Cardiac muscle cell (in vitro differentiated cells and primary cell): ENCODE data around the gene PRX. TPM values are rescaled to one million over a fixed set of nuclear protein-coding genes. Genes with fewer than 3 reads are reported as not detected.

Experiments
- DNase-seq, 2 donors: peaks; one replicate each; pipeline versions ENCODE4 v3.0.0 to v3.0.0-alpha.2; 2010 to 2017; ENCODE audit warnings: low read depth in 1 of 2, low spot score in 1 of 2
- H3K27ac ChIP-seq: fragments of 200-600 bp; sonication (generic); 2 replicates; pipeline ENCODE4 v1.5.1; 2016
- H3K27me3 ChIP-seq: fragments of 200-600 bp; sonication (generic); 2 replicates; pipeline ENCODE4 v1.6.0; 2016; ENCODE audit warnings: control low read depth
- H3K36me3 ChIP-seq: fragments of 200-600 bp; sonication (generic); 2 replicates; pipeline ENCODE4 v1.5.1; 2016; ENCODE audit warnings: control low read depth
- H3K4me1 ChIP-seq: fragments of 200-600 bp; sonication (generic); 2 replicates; pipeline ENCODE4 v1.8.1; 2017; ENCODE audit warnings: low read depth, mild to moderate bottlenecking, mixed run types
- H3K4me3 ChIP-seq: fragments of 200-600 bp; sonication (generic); 2 replicates; pipeline ENCODE4 v1.5.1; 2016; ENCODE audit warnings: mild to moderate bottlenecking
- H3K9me3 ChIP-seq: fragments of 200-600 bp; sonication (generic); 2 replicates; pipeline ENCODE4 v1.5.1; 2017; ENCODE audit warnings: low read depth, mild to moderate bottlenecking, control low read depth
- CTCF ChIP-seq: IDR thresholded peaks from 2 replicates; pipeline ENCODE4 v1.5.1; 2012; ENCODE audit warnings: low read depth, mild to moderate bottlenecking, low read length
- polyA plus RNA-seq: library from polyadenylated mRNA; unstranded; fragments of >200 nt; fragmentation: Nextera tagmentation; extraction: Ambion mirVana; gene quantifications from 2 replicates; pipeline ENCODE4 v1.2.1, GENCODE V29; 2016
- total RNA-seq: library from RNA; depleted of rRNA; stranded (reverse); fragments of >200 nt; gene quantifications from 2 replicates; pipeline ENCODE4 v1.2.3, GENCODE V29; 2016

PRX gene
- total and polyA plus RNA-seq, 2 experiments from 2014 or later, result 2.3 to 9.1 TPM

DNA sequence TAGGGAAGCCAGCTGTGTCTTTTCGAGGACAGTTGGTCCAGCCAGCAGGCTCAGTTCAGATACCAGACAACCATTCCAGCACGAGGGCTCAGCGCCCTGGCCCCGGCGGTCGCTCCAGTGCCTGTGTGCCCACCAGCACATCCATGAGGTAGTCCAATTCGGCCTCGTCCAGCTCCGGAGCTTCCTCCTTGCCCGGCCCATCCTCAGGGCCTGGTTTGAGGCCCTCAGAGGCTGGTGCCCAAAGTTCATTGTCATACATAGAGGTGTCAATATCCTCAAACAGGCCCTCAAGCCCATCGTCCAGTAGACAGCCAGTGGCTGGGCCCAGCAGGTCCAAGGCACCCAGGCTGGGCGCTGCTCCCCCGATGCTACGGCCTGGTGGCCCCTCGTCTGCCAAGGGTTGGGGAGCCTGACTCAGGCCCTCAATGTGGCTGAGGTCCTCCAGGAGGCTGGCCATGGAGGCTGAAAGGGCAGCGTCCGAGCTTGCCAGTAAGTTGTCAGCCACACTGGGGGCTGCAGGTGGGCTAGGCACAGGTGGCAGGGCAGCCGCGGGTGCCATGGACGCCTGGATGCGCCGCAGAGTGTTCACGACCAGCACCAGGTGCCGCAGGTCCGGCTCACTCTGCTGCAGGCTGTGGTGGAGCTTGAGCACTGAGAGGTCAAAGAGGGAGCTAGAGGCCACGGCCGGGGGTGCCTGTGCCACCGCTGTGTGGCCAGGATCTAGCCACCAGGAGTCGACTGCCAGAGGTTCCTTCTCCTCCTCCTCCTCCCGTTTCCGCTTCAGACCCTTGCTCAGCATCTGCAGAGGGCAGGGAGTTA, 9.8 kb upstream of the PRX start:
- peak overlapping the region; percentile 96 for H3K27ac ChIP-seq
- TF ChIP-seq CTCF, result no peak

DNA sequence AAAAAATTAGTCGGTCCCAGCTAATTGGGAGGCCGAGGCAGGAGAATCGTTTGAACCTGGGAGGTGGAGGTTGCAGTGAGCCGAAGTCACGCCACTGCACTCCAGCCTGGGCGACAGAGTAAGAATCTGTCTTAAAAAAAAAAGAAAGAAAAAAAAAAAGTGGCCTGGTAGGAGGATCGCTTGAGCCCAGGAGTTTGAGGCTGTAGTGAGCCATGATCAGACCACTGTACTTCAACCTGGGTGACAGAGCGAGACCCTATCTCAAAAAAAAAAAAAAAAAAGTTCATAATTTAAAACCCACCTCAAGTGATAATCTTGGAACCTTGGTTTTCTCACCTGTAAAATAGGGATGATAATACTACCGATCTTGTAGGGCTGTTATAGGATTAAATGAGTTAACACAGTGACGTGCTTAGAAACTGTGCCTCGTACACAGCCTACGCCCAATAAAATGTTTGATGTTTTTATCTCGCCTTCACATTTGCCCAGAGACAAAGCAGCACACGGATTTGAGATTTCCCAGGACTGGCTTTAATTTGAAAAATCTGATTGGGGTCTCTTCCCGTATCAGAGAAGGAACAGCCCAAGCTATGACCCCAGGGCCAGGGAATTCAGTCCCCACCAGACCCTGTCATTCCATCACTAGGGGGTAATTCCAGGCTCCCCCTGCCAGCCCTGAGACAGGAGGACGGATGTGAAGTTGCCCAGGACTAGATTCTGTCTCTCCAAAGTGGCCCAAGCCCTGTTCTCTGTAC, 9.0 kb upstream of the PRX start:
- Histone ChIP-seq H3K4me3 (no peak overlapping the region), H3K36me3 (no peaks in the 10 kb centered on the region), H3K4me1 (peaks cover 20% of the 10 kb centered on the region), H3K27me3 (no peaks in the 10 kb centered on the region), H3K9me3 (no peaks in the 10 kb centered on the region), H3K27ac (peak overlapping the region; percentile 96)
- DNase-seq, result no peak
- TF ChIP-seq CTCF, result no peak

More for the DNA sequence above, 9.8 kb upstream of the PRX start:
- H3K36me3 ChIP-seq, result no peaks in the 10 kb centered on the region
- H3K4me3 ChIP-seq, result no peak overlapping the region
- no peak for DNase-seq
- peaks cover 18% of the 10 kb centered on the region for H3K4me1 ChIP-seq
- H3K27me3 ChIP-seq, result no peaks in the 10 kb centered on the region
- H3K9me3 ChIP-seq, result no peaks in the 10 kb centered on the region

DNA sequence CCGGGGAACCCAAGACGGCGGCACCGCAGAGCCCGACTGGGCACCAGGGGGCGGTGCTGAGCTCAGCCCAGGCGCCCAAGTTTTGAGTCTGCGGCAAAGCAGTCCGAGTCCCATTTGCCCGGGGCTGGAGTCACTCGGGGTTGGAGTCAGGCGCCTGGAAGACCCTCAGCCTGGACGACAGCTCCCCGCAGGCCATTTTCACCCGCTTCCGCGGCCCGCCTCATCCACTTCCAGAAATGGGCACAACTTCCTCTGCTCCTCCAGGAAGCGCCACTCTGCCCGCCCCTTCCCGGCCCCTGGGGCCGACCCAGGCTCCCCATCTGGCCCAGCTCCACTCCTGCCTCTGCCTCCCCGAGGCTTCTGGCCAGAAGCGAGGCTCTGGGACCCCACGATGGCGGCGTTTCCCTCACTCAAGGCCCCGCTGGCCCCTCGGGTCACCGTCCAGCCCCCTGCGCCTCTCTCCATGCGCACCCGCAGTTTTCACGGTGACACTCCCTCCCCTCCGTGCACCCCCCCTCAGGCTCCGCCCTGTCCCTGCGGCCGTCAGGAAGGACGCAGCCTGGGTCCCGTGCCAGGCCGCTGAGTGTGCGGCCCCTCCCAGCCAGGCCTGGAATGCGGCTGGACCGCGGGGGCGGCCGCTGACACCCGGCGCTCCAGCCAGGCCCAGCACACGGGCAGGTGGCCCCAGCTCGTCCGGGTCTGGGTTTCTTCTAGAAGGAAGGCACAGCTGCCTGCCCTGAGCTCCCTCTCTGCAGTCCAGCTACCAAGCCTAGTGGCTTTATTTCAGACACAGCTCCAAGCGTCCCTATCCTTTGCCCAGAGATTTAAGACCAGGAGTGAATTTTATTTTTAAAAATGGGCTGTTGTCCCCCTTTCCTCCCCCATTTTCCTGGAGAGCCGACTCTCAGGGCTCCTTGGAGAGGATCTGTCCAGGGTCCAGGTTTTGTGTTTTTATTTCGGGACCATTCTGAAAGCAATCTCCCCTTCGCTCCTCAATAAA, 7.9 kb upstream of the PRX start:
- H3K27me3 ChIP-seq, result no peaks in the 10 kb centered on the region
- peak overlapping the region; percentile 56 for H3K4me3 ChIP-seq
- peaks cover 25% of the 10 kb centered on the region for H3K4me1 ChIP-seq
- peak; percentile 97 for TF ChIP-seq CTCF
- H3K27ac ChIP-seq, result peak overlapping the region; percentile 96
- H3K36me3 ChIP-seq, result no peaks in the 10 kb centered on the region
- H3K9me3 ChIP-seq, result no peaks in the 10 kb centered on the region
- peak; percentile 93 to 95 for DNase-seq

GRCh38 chr19:40420451-40420765, 7.2 kb upstream of the PRX start:
- TF ChIP-seq CTCF, result no peak
- DNase-seq, result no peak
- no peaks in the 10 kb centered on the region for H3K27me3 ChIP-seq
- H3K4me3 ChIP-seq, result peak overlapping the region; percentile 56
- H3K4me1 ChIP-seq, result peaks cover 25% of the 10 kb centered on the region
- no peaks in the 10 kb centered on the region for H3K36me3 ChIP-seq
- no peaks in the 10 kb centered on the region for H3K9me3 ChIP-seq
- H3K27ac ChIP-seq, result peak overlapping the region; percentile 96

DNA sequence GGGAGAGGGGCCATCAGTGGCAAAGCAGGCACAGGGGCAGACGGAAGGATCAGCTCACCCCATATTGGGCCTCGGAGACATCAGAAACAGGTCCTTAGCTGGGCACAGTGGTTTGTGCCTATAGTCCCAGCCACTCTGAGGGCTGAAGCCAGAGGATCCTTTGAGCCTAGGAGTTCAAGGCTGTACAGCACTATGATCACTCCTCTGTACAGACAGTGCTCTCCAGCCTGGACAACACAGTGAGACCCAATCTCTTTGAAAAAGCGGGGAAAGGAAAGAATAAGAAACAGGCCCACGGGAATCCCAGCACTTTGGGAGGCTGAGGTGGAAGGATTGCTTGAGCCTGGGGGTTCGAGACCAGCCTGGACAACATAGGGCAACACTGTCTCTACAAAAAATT, 6.6 kb upstream of the PRX start:
- Histone ChIP-seq H3K9me3 (no peaks in the 10 kb centered on the region), H3K4me3 (no peak overlapping the region), H3K27ac (no peak overlapping the region), H3K27me3 (no peaks in the 10 kb centered on the region), H3K36me3 (no peaks in the 10 kb centered on the region), H3K4me1 (peaks cover 25% of the 10 kb centered on the region)
- DNase-seq, result no peak
- no peak for TF ChIP-seq CTCF
